Measurements from ENCODE around the gene CHPT1. TPM values are rescaled to one million over a fixed set of nuclear protein-coding genes. Genes with fewer than 3 reads are reported as not detected.

CHPT1 gene
- total and polyA plus RNA-seq, 12 donors = 42.2 to 215 (median 108) TPM

DNA sequence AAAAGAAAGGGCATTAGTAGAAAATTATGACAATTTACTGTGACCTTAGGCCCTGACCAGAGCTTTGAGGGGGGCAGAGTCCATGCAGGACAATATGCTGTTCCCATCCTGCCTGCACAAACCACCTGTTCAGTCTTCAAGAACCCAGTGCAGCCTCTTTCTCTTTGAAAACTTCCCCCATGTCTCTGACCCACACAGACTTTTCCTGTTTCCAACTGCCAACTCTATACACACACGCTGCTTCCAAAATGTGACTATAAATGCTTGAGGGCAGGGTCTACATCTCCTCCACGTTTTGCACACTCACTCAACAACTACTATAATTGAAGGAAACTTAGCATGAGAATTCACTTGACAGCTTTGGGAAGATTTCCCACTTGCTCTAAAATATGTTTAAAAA lies 78.4 kb downstream of the CHPT1 start:
- Histone ChIP-seq H3K27me3 (no peaks in the 10 kb centered on the region), H3K27ac (no peak overlapping the region), H3K36me3 (peaks cover 0 to 71% (median 0%) of the 10 kb centered on the region in 9 donors), H3K4me1 (peaks cover 0 to 49% (median 10%) of the 10 kb centered on the region in 9 donors), H3K9me3 (no peaks in the 10 kb centered on the region), H3K4me3 (no peak overlapping the region)
- ATAC-seq (no peak), DNase-seq (no peak)
- WGBS, 2 donors = 67 to 68% methylated on average over 2 of the region's 2 CpGs
- TF ChIP-seq, protein P1, sequence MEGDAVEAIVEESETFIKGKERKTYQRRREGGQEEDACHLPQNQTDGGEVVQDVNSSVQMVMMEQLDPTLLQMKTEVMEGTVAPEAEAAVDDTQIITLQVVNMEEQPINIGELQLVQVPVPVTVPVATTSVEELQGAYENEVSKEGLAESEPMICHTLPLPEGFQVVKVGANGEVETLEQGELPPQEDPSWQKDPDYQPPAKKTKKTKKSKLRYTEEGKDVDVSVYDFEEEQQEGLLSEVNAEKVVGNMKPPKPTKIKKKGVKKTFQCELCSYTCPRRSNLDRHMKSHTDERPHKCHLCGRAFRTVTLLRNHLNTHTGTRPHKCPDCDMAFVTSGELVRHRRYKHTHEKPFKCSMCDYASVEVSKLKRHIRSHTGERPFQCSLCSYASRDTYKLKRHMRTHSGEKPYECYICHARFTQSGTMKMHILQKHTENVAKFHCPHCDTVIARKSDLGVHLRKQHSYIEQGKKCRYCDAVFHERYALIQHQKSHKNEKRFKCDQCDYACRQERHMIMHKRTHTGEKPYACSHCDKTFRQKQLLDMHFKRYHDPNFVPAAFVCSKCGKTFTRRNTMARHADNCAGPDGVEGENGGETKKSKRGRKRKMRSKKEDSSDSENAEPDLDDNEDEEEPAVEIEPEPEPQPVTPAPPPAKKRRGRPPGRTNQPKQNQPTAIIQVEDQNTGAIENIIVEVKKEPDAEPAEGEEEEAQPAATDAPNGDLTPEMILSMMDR (IDR thresholded peaks at IDR 0.05) = no peak
- intact Hi-C loops (cut with DNase I) = loop anchor here in 6 of 10 donors (2.0 to 10.0 kb wide), 5 partner anchors 55 to 371 kb away; partner anchors contain the start of genes GNPTAB (in 4 of the 6) and ARL1 (in 1 of the 6)

GRCh38 chr12:101777485-101777884 lies 80.0 kb downstream of the CHPT1 start:
- TF ChIP-seq, protein P1 (IDR thresholded peaks at IDR 0.05) = no peak
- intact Hi-C loops (cut with DNase I) = loop anchor here in 5 of 10 donors (2.0 to 10.0 kb wide), 5 partner anchors 53 to 373 kb away; partner anchors contain the start of genes GNPTAB (in 3 of the 5) and ARL1 (in 1 of the 5)

GRCh38 chr12:101777978-101778377 lies 80.5 kb downstream of the CHPT1 start:
- peaks cover 0 to 57% (median 0%) of the 10 kb centered on the region in 9 donors for H3K36me3 ChIP-seq
- H3K9me3 ChIP-seq = no peaks in the 10 kb centered on the region
- H3K4me3 ChIP-seq = no peak overlapping the region
- ATAC-seq (peak; percentile 39 to 87 (median 70)), DNase-seq (peak in 1 of 2 donors; percentile 15)
- TF ChIP-seq, protein P1 (IDR thresholded peaks at IDR 0.05) = no peak
- peaks cover 0 to 36% (median 10%) of the 10 kb centered on the region in 9 donors for H3K4me1 ChIP-seq
- H3K27me3 ChIP-seq = no peaks in the 10 kb centered on the region
- H3K27ac ChIP-seq = peak overlapping the region in 4 of 10 donors; percentile 27 to 57 (median 38)
- 44 to 57% methylated on average over 4 of the region's 4 CpGs for WGBS, 2 donors
- intact Hi-C loops (cut with DNase I) = loop anchor here in 5 of 10 donors (2.0 to 10.0 kb wide), 5 partner anchors 53 to 373 kb away; partner anchors contain the start of genes GNPTAB (in 3 of the 5) and ARL1 (in 1 of the 5)

More at GRCh38 chr12:101777485-101777884, 80.0 kb downstream of the CHPT1 start:
- no peaks in the 10 kb centered on the region for H3K27me3 ChIP-seq
- 62 to 83% methylated on average over 3 of the region's 3 CpGs for WGBS, 2 donors
- no peaks in the 10 kb centered on the region for H3K9me3 ChIP-seq
- ATAC-seq (peak in 2 of 8 donors; percentile 10 to 23), DNase-seq (no peak)
- peaks cover 0 to 40% (median 10%) of the 10 kb centered on the region in 9 donors for H3K4me1 ChIP-seq
- H3K27ac ChIP-seq = peak overlapping the region in 4 of 10 donors; percentile 27 to 65 (median 44)
- H3K4me3 ChIP-seq = no peak overlapping the region
- H3K36me3 ChIP-seq = peaks cover 0 to 62% (median 0%) of the 10 kb centered on the region in 9 donors

Other genes with a start within 250 kb of the CHPT1 start
- under 1 TPM in 2 of 10 donors, not detected in 8; 0.19 to 0.88 TPM for gene SPIC, start 222.3 kb upstream of the CHPT1 start, total RNA-seq
- gene SPIC, start 222.3 kb upstream of the CHPT1 start, polyA plus RNA-seq = not detected
- gene MYBPC1, start 102.7 kb upstream of the CHPT1 start, total RNA-seq = 1 to 10 TPM in 7 of 10 donors, under 1 TPM in 3; 0.60 to 6.4 (median 2.1) TPM
- gene MYBPC1, start 102.7 kb upstream of the CHPT1 start, polyA plus RNA-seq = 1 to 10 TPM in 1 of 2 donors, under 1 TPM in 1; 0.17 to 1.2 TPM
- gene SYCP3, start 41.8 kb downstream of the CHPT1 start, total RNA-seq = under 1 TPM in 1 of 10 donors, not detected in 9; 0.18 TPM
- under 1 TPM; 0.07 to 0.22 TPM for gene SYCP3, start 41.8 kb downstream of the CHPT1 start, polyA plus RNA-seq
- gene GNPTAB, start 133.3 kb downstream of the CHPT1 start, total RNA-seq = 10 to 100 TPM; 39.9 to 60.6 (median 49.0) TPM
- 10 to 100 TPM; 10.5 to 24.6 TPM for gene GNPTAB, start 133.3 kb downstream of the CHPT1 start, polyA plus RNA-seq
- gene DRAM1, start 179.9 kb downstream of the CHPT1 start, total RNA-seq = 10 to 100 TPM in 2 of 10 donors, 1 to 10 TPM in 8; 2.4 to 19.6 (median 3.3) TPM
- 1 to 10 TPM; 4.2 to 4.3 TPM for gene DRAM1, start 179.9 kb downstream of the CHPT1 start, polyA plus RNA-seq

Measured in heart right ventricle (tissue), 16 donors.